HepG2 (cell line): ENCODE results near the gene SLC4A9. TPM values are rescaled to one million over a fixed set of nuclear protein-coding genes. Genes with fewer than 3 reads are reported as not detected.
A peak's percentile ranks its signal among the peaks of the same experiment; 100 is the strongest.

Experiments used
- AHR ChIP-seq: IDR thresholded peaks from 2 replicates; pipeline ENCODE4 v1.6.1; 2018; ENCODE audit warnings: missing genetic modification reagents, missing compliant biosample characterization
- ARID3A ChIP-seq: IDR thresholded peaks from 2 replicates; pipeline ENCODE4 v1.6.1; 2012; ENCODE audit warnings: low read depth, low read length, improper control_type of control experiment
- CCDC6 ChIP-seq: sonication (generic); formaldehyde crosslinking; IDR thresholded peaks from 2 replicates; pipeline ENCODE4 v1.8.1; 2022; ENCODE audit warnings: mild to moderate bottlenecking, missing genetic modification reagents, moderate library complexity
- CEBPB ChIP-seq: IDR thresholded peaks from 2 replicates; pipeline ENCODE4 v1.6.1; 2011; ENCODE audit warnings: low read depth, low read length, improper control_type of control experiment, borderline replicate concordance
- GFI1 ChIP-seq: sonication (generic); formaldehyde crosslinking; IDR thresholded peaks from 2 replicates; pipeline ENCODE4 v1.5.0; 2020; ENCODE audit warnings: missing genetic modification reagents, mild to moderate bottlenecking, borderline replicate concordance
- HOXA9 ChIP-seq: sonication (generic); formaldehyde crosslinking; IDR thresholded peaks from 2 replicates; pipeline ENCODE4 v1.8.1; 2022; ENCODE audit warnings: missing genetic modification reagents, mild to moderate bottlenecking, moderate library complexity, borderline replicate concordance
- KDM1A ChIP-seq: IDR thresholded peaks from 2 replicates; pipeline ENCODE4 v1.6.1; 2016; ENCODE audit warnings: missing compliant biosample characterization
- KLF9 ChIP-seq: IDR thresholded peaks from 2 replicates; pipeline ENCODE4 v1.6.1; 2016; ENCODE audit warnings: low read depth
- MTF1 ChIP-seq: sonication (generic); formaldehyde crosslinking; IDR thresholded peaks from 2 replicates; pipeline ENCODE4 v1.5.0; 2020; ENCODE audit warnings: missing genetic modification reagents
- MXD1 ChIP-seq: sonication (generic); formaldehyde crosslinking; IDR thresholded peaks from 2 replicates; pipeline ENCODE4 v1.4.0; 2020; ENCODE audit warnings: mild to moderate bottlenecking, missing genetic modification reagents
- POGK ChIP-seq: sonication (generic); formaldehyde crosslinking; conservative IDR thresholded peaks from 2 replicates; pipeline ENCODE4 v1.8.0; 2022; ENCODE audit warnings: mild to moderate bottlenecking, moderate library complexity, missing genetic modification reagents
- POLR2G ChIP-seq: fragments of 200-400 bp; formaldehyde crosslinking; IDR thresholded peaks from 2 replicates; pipeline ENCODE4 v1.6.1; 2018; ENCODE audit warnings: mild to moderate bottlenecking, low read depth, low read length, moderate library complexity
- RARG ChIP-seq: sonication (generic); formaldehyde crosslinking; IDR thresholded peaks from 2 replicates; pipeline ENCODE4 v1.4.0; 2020; ENCODE audit warnings: low read depth, mild to moderate bottlenecking, missing genetic modification reagents
- TARDBP ChIP-seq: sonication (generic); formaldehyde crosslinking; IDR thresholded peaks from 2 replicates; pipeline ENCODE4 v1.8.0; 2022; ENCODE audit warnings: mild to moderate bottlenecking, missing genetic modification reagents
- TEAD2 ChIP-seq: sonication (generic); formaldehyde crosslinking; IDR thresholded peaks from 2 replicates; pipeline ENCODE4 v1.9.0; 2021; ENCODE audit warnings: missing genetic modification reagents
- ZBTB7B ChIP-seq: sonication (generic); formaldehyde crosslinking; IDR thresholded peaks from 2 replicates; pipeline ENCODE4 v1.4.0; 2020; ENCODE audit warnings: missing genetic modification reagents
- ZC3H13 ChIP-seq: sonication (generic); formaldehyde crosslinking; IDR thresholded peaks from 2 replicates; pipeline ENCODE4 v1.8.1; 2023; ENCODE audit warnings: mild to moderate bottlenecking, missing genetic modification reagents, moderate library complexity
- ZNF276 ChIP-seq: sonication (generic); formaldehyde crosslinking; IDR thresholded peaks from 2 replicates; pipeline ENCODE4 v1.4.0; 2020; ENCODE audit warnings: mild to moderate bottlenecking, low read depth, missing genetic modification reagents
- ZNF496 ChIP-seq: sonication (generic); formaldehyde crosslinking; IDR thresholded peaks from 2 replicates; pipeline ENCODE4 v1.8.1; 2023; ENCODE audit warnings: mild to moderate bottlenecking, moderate library complexity, missing genetic modification reagents; ENCODE audit not compliant: insufficient replicate concordance
- ZNF549 ChIP-seq: sonication (generic); formaldehyde crosslinking; IDR thresholded peaks from 2 replicates; pipeline ENCODE4 v1.5.0; 2020; ENCODE audit warnings: missing genetic modification reagents
- ZNF652 ChIP-seq: IDR thresholded peaks from 2 replicates; pipeline ENCODE4 v1.6.1; 2016; ENCODE audit warnings: low read depth, borderline replicate concordance
- ZNF746 ChIP-seq: sonication (generic); formaldehyde crosslinking; IDR thresholded peaks from 2 replicates; pipeline ENCODE4 v1.8.0; 2022; ENCODE audit warnings: mild to moderate bottlenecking, missing genetic modification reagents
- ZNF792 ChIP-seq: IDR thresholded peaks from 2 replicates; pipeline ENCODE4 v1.6.1; 2016
- polyA plus RNA-seq, 8 experiments: library from polyadenylated mRNA; depleted of rRNA in 3 of 8; stranded (reverse) in 7 of 8; unstranded in 1 of 8; fragments of >200 nt; fragmentation: Illumina TruSeq in 4 of 8; extraction: Trizol in 4 of 8; gene quantifications; 2 replicates each; pipeline versions ENCODE4 v1.2.1 to v1.2.3, GENCODE V29; 2011 to 2016; ENCODE audit warnings: low read depth in 4 of 8, missing spikeins in 1 of 8, mixed read lengths in 1 of 8; ENCODE audit not compliant: insufficient read depth in 1 of 8
- total RNA-seq, 5 experiments: library from RNA; depleted of rRNA; stranded (reverse); fragments of >200 nt; fragmentation: Illumina TruSeq; extraction: Trizol; gene quantifications; 2 replicates each; pipeline ENCODE4 v1.2.3, GENCODE V29; 2016; ENCODE audit warnings: low read depth in 1 of 5

The SLC4A9 gene
- total and polyA plus RNA-seq, 2 of the 13 experiments (the other 11 are each of a cell fraction or from before 2014, with no cell fraction given) = not detected

- TF ChIP-seq ZNF496 (CRISPR knock-in tag) (no peak), ZNF792 (CRISPR knock-in tag) (0 out of 2 replicates have a peak, but pooled peaks have one; percentile 30), ZBTB7B (CRISPR knock-in tag) (peak; percentile 61; the same call in 1 of the 2 replicates), GFI1 (CRISPR knock-in tag) (no peak; the same call in 1 of the 2 replicates), RARG (CRISPR knock-in tag) (0 out of 2 replicates have a peak, but pooled peaks have one; percentile 15), MTF1 (no peak), ARID3A (no peak), ZNF276 (CRISPR knock-in tag) (0 out of 2 replicates have a peak, but pooled peaks have one; percentile 80), CEBPB (no peak), POLR2G (no peak), TEAD2 (no peak), KDM1A (CRISPR knock-in tag) (no peak), MXD1 (CRISPR knock-in tag) (no peak), POGK (CRISPR knock-in tag) (no peak), KLF9 (CRISPR knock-in tag) (peak; percentile 74; the same call in 1 of the 2 replicates), TARDBP (peak; percentile 8; the same call in 1 of the 2 replicates), ZNF652 (no peak), ZNF549 (CRISPR knock-in tag) (no peak), HOXA9 (CRISPR knock-in tag) (no peak), ZNF746 (CRISPR knock-in tag) (no peak; the same call in 1 of the 2 replicates), CCDC6 (CRISPR knock-in tag) (0 out of 2 replicates have a peak, but pooled peaks have one; percentile 41), ZC3H13 (no peak), AHR (no peak)
Measured at GRCh38 chr5:140402258-140403074, 42.5 kb downstream of the SLC4A9 start (continued).
